ENCODE data around the gene CHTF18. TPM values are rescaled to one million over a fixed set of nuclear protein-coding genes. Genes with fewer than 3 reads are reported as not detected.
"Not testable (repeated sequence)": the region's sequence is repeated elsewhere in the genome, so short reads cannot be mapped to it uniquely, and the experiment has no call there.

The CHTF18 gene
- total RNA-seq, 1 experiment from 2014 or later, result 30.9 TPM

GRCh38 chr16:832652-833336, 44.4 kb downstream of the CHTF18 start:
- peaks cover 10% of the 10 kb centered on the region for H3K27me3 Mint-ChIP-seq (ENCODE audit: insufficient read depth, unreplicated experiment)
- no peak for DNase-seq (ENCODE audit: unreplicated experiment)
- ChIA-PET CTCF (no interaction called here), POLR2A (no interaction called here)
- no peak for TF ChIP-seq CTCF (IDR thresholded peaks at IDR 0.05; ENCODE audit: unreplicated experiment)
- H3K27ac Mint-ChIP-seq (ENCODE audit: low read depth, unreplicated experiment), result no peak overlapping the region
- no peaks in the 10 kb centered on the region for H3K36me3 Mint-ChIP-seq (ENCODE audit: insufficient read depth, unreplicated experiment)
- intact Hi-C loops (cut with micrococcal nuclease), result no loop called here
- no peaks in the 10 kb centered on the region for H3K4me1 Mint-ChIP-seq (ENCODE audit: insufficient read depth, unreplicated experiment)
- H3K9me3 Mint-ChIP-seq (ENCODE audit: unreplicated experiment), result no peaks in the 10 kb centered on the region
- no TSS peak for BruUV-seq (replicated peaks)
- no peak overlapping the region for H3K4me3 Mint-ChIP-seq (ENCODE audit: unreplicated experiment)

GRCh38 chr16:833411-833810, 45.0 kb downstream of the CHTF18 start:
- Mint-ChIP-seq H3K4me3 (ENCODE audit: unreplicated experiment) (no peak overlapping the region), H3K9me3 (ENCODE audit: unreplicated experiment) (no peaks in the 10 kb centered on the region), H3K36me3 (ENCODE audit: insufficient read depth, unreplicated experiment) (no peaks in the 10 kb centered on the region), H3K27me3 (ENCODE audit: insufficient read depth, unreplicated experiment) (peaks cover 10% of the 10 kb centered on the region), H3K4me1 (ENCODE audit: insufficient read depth, unreplicated experiment) (no peaks in the 10 kb centered on the region), H3K27ac (ENCODE audit: low read depth, unreplicated experiment) (no peak overlapping the region)
- TF ChIP-seq CTCF (IDR thresholded peaks at IDR 0.05; ENCODE audit: unreplicated experiment), result no peak
- DNase-seq (ENCODE audit: unreplicated experiment), result no peak
- ChIA-PET CTCF (interaction anchor here (0.5 kb wide), 1 partner anchor 681 kb away, joined by 4 read pairs; no protein-coding TSS in a partner anchor), POLR2A (no interaction called here)
- intact Hi-C loops (cut with micrococcal nuclease), result no loop called here
- no TSS peak for BruUV-seq (replicated peaks)

- intact Hi-C loops (cut with micrococcal nuclease), result no loop called here
- no peak overlapping the region for H3K27ac Mint-ChIP-seq (ENCODE audit: low read depth, unreplicated experiment)
- CTCF ChIA-PET, result interaction anchor here (0.5 kb wide), 1 partner anchor 215 kb away, joined by 5 read pairs; no protein-coding TSS in a partner anchor
- no peak for DNase-seq (ENCODE audit: unreplicated experiment)
- H3K9me3 Mint-ChIP-seq (ENCODE audit: unreplicated experiment), result no peaks in the 10 kb centered on the region
- H3K4me3 Mint-ChIP-seq (ENCODE audit: unreplicated experiment), result no peak overlapping the region
- POLR2A ChIA-PET, result no interaction called here
- TF ChIP-seq CTCF (IDR thresholded peaks at IDR 0.05; ENCODE audit: unreplicated experiment), result no peak
- no peaks in the 10 kb centered on the region for H3K4me1 Mint-ChIP-seq (ENCODE audit: insufficient read depth, unreplicated experiment)
- BruUV-seq (replicated peaks), result no TSS peak
- H3K36me3 Mint-ChIP-seq (ENCODE audit: insufficient read depth, unreplicated experiment), result no peaks in the 10 kb centered on the region
- H3K27me3 Mint-ChIP-seq (ENCODE audit: insufficient read depth, unreplicated experiment), result no peaks in the 10 kb centered on the region
These were observed 47.0 kb downstream of the CHTF18 start for GRCh38 chr16:835373-835772.

- POLR2A ChIA-PET, result no interaction called here
- Mint-ChIP-seq H3K4me1 (ENCODE audit: insufficient read depth, unreplicated experiment) (no peaks in the 10 kb centered on the region), H3K27ac (ENCODE audit: low read depth, unreplicated experiment) (no peak overlapping the region), H3K9me3 (ENCODE audit: unreplicated experiment) (no peaks in the 10 kb centered on the region), H3K4me3 (ENCODE audit: unreplicated experiment) (no peak overlapping the region), H3K36me3 (ENCODE audit: insufficient read depth, unreplicated experiment) (no peaks in the 10 kb centered on the region), H3K27me3 (ENCODE audit: insufficient read depth, unreplicated experiment) (no peaks in the 10 kb centered on the region)
- DNase-seq (ENCODE audit: unreplicated experiment), result no peak
- no peak for TF ChIP-seq CTCF (IDR thresholded peaks at IDR 0.05; ENCODE audit: unreplicated experiment)
- CTCF ChIA-PET, result no interaction called here
- intact Hi-C loops (cut with micrococcal nuclease), result no loop called here
- no TSS peak for BruUV-seq (replicated peaks)
These were observed 47.8 kb downstream of the CHTF18 start for GRCh38 chr16:836221-836620.

GRCh38 chr16:836822-837221, 48.4 kb downstream of the CHTF18 start:
- BruUV-seq (replicated peaks); intact Hi-C loops (cut with micrococcal nuclease): not testable (repeated sequence)

More at GRCh38 chr16:836822-837221, 48.4 kb downstream of the CHTF18 start:
- POLR2A ChIA-PET; H3K4me1 Mint-ChIP-seq (ENCODE audit: insufficient read depth, unreplicated experiment); H3K27ac Mint-ChIP-seq (ENCODE audit: low read depth, unreplicated experiment); H3K9me3 Mint-ChIP-seq (ENCODE audit: unreplicated experiment); H3K36me3 Mint-ChIP-seq (ENCODE audit: insufficient read depth, unreplicated experiment); H3K27me3 Mint-ChIP-seq (ENCODE audit: insufficient read depth, unreplicated experiment); H3K4me3 Mint-ChIP-seq (ENCODE audit: unreplicated experiment); CTCF ChIA-PET; DNase-seq (ENCODE audit: unreplicated experiment): not testable (repeated sequence)
